Colonic mucosa (tissue), 4 donors: ENCODE data around the gene ITGA1. TPM values are rescaled to one million over a fixed set of nuclear protein-coding genes. Genes with fewer than 3 reads are reported as not detected.

ENCODE experiments used
- DNase-seq: peaks from one replicate; pipeline ENCODE4 v3.0.0-alpha.2; 2020
- H3K27ac ChIP-seq: fragments of 200-600 bp; one replicate; pipeline ENCODE4 v1.8.0; 2021
- H3K27me3 ChIP-seq: fragments of 200-600 bp; one replicate; pipeline ENCODE4 v1.8.0; 2021
- H3K36me3 ChIP-seq: fragments of 200-600 bp; one replicate; pipeline ENCODE4 v1.8.0; 2021
- H3K4me1 ChIP-seq: fragments of 200-600 bp; one replicate; pipeline ENCODE4 v1.8.0; 2021; ENCODE audit warnings: mild to moderate bottlenecking
- H3K4me3 ChIP-seq: fragments of 200-600 bp; one replicate; pipeline ENCODE4 v1.8.0; 2021
- H3K9ac ChIP-seq, 2 donors: one replicate each; pipeline ENCODE4 v1.7.0; 2013; ENCODE audit warnings: control low read depth in 2 of 2, low read depth in 2 of 2, low read length in 2 of 2
- H3K9me3 ChIP-seq: fragments of 200-600 bp; one replicate; pipeline ENCODE4 v1.8.0; 2021
- intact Hi-C: fragments of 100-400 bp; cut with DNase I; formaldehyde crosslinking; loops from one replicate; pipeline ENCODE4 v1.14.1; 2022
- total RNA-seq, 2 donors: library from RNA; stranded (reverse); fragmentation: NEBNext Ultra II Directional in 1 of 2; extraction: Animal tissue kit (Norgen Biotek cat#: 25700) in 1 of 2; gene quantifications; one replicate each; pipeline ENCODE4 v1.2.1, GENCODE V29; 2021
- TF ChIP-seq, protein P1 (sequence below): fragments of 200-600 bp; IDR thresholded peaks from one replicate; pipeline ENCODE4 v1.8.0; 2022; ENCODE audit warnings: antibody characterized with exemption, mild to moderate bottlenecking
- donor health status: healthy.
- donor health status: DM: no; HTN: no; CAD: no.
- donor health status: DM: no; HTN: no; CAD: no.

Gene ITGA1
- total RNA-seq, 2 donors from 2014 or later, result 19.2 to 52.5 TPM

DNA sequence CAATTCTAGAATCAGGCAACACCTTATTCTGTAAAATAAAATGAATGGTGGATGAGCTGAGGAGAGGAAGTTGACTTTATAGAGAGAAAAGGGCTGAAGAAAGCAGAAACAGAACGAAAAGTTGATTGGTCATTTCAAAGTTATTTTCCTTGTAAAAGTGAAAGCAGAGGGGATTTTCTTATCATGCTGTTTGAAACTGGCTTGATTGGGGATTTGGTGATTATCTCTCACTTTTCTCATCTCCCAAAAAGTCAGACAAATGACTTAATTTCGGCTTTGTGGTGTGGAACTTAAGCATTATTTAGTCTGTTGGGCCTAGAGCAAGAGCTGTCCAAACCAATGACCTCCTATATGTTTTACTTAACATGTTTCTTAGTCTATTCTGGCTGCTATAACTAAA is 141.0 kb downstream of the ITGA1 start:
- DNase-seq, result no peak
- Histone ChIP-seq H3K4me1 (no peaks in the 10 kb centered on the region), H3K9ac (no peak overlapping the region), H3K9me3 (no peaks in the 10 kb centered on the region), H3K4me3 (no peak overlapping the region), H3K27ac (no peak overlapping the region), H3K36me3 (no peaks in the 10 kb centered on the region), H3K27me3 (no peaks in the 10 kb centered on the region)
- TF ChIP-seq, protein P1, sequence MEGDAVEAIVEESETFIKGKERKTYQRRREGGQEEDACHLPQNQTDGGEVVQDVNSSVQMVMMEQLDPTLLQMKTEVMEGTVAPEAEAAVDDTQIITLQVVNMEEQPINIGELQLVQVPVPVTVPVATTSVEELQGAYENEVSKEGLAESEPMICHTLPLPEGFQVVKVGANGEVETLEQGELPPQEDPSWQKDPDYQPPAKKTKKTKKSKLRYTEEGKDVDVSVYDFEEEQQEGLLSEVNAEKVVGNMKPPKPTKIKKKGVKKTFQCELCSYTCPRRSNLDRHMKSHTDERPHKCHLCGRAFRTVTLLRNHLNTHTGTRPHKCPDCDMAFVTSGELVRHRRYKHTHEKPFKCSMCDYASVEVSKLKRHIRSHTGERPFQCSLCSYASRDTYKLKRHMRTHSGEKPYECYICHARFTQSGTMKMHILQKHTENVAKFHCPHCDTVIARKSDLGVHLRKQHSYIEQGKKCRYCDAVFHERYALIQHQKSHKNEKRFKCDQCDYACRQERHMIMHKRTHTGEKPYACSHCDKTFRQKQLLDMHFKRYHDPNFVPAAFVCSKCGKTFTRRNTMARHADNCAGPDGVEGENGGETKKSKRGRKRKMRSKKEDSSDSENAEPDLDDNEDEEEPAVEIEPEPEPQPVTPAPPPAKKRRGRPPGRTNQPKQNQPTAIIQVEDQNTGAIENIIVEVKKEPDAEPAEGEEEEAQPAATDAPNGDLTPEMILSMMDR, result no peak
- intact Hi-C loops, result no loop called here

- Histone ChIP-seq H3K27ac (no peak overlapping the region), H3K9ac (no peak overlapping the region), H3K4me3 (no peak overlapping the region), H3K36me3 (no peaks in the 10 kb centered on the region), H3K4me1 (no peaks in the 10 kb centered on the region), H3K9me3 (no peaks in the 10 kb centered on the region), H3K27me3 (no peaks in the 10 kb centered on the region)
- TF ChIP-seq, protein P1, result no peak
- no peak for DNase-seq
- intact Hi-C loops, result no loop called here
These were observed 150.5 kb downstream of the ITGA1 start for GRCh38 chr5:52938226-52938625.

- no peak for DNase-seq
- Histone ChIP-seq H3K4me3 (no peak overlapping the region), H3K9me3 (no peaks in the 10 kb centered on the region), H3K4me1 (no peaks in the 10 kb centered on the region), H3K27ac (no peak overlapping the region), H3K9ac (no peak overlapping the region), H3K27me3 (no peaks in the 10 kb centered on the region), H3K36me3 (no peaks in the 10 kb centered on the region)
- intact Hi-C loops, result no loop called here
- TF ChIP-seq, protein P1, result no peak
These were observed 155.6 kb downstream of the ITGA1 start for GRCh38 chr5:52943285-52943684.

DNA sequence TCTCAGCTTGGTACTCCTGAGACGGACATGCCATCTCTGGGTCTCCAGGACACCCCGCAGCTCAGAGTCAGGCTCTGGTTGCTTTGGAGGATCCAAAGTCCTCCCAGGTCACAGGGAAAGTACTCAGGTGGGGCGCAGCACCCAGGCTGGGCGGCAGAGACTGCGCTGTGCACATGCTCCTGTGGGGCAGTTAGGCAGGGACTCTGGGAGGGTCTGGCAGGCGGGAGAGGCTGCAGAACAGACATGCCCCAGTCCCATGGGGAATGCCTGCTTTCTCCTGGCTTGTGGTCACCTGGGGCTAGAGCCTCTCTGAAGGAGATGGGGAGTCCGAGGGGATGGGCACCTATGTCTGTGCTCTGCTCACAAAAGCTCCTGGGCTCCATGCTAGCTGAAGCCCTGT is 156.1 kb downstream of the ITGA1 start:
- DNase-seq, result no peak
- Histone ChIP-seq H3K4me1 (no peaks in the 10 kb centered on the region), H3K36me3 (no peaks in the 10 kb centered on the region), H3K27ac (no peak overlapping the region), H3K9ac (no peak overlapping the region), H3K4me3 (no peak overlapping the region), H3K27me3 (no peaks in the 10 kb centered on the region), H3K9me3 (no peaks in the 10 kb centered on the region)
- intact Hi-C loops, result no loop called here
- TF ChIP-seq, protein P1, result no peak

GRCh38 chr5:52945040-52945439 is 157.3 kb downstream of the ITGA1 start:
- TF ChIP-seq, protein P1, result no peak

GRCh38 chr5:52947208-52947607 is 159.5 kb downstream of the ITGA1 start:
- intact Hi-C loops, result no loop called here
- DNase-seq, result no peak
- no peak overlapping the region for H3K4me3 ChIP-seq
- no peaks in the 10 kb centered on the region for H3K27me3 ChIP-seq
- no peaks in the 10 kb centered on the region for H3K9me3 ChIP-seq
- H3K9ac ChIP-seq, result no peak overlapping the region
- H3K27ac ChIP-seq, result no peak overlapping the region
- TF ChIP-seq, protein P1, result no peak
- H3K4me1 ChIP-seq, result no peaks in the 10 kb centered on the region
- no peaks in the 10 kb centered on the region for H3K36me3 ChIP-seq

More at GRCh38 chr5:52945040-52945439, 157.3 kb downstream of the ITGA1 start:
- intact Hi-C loops, result no loop called here
- Histone ChIP-seq H3K4me3 (no peak overlapping the region), H3K27me3 (no peaks in the 10 kb centered on the region), H3K27ac (no peak overlapping the region), H3K9ac (no peak overlapping the region), H3K36me3 (no peaks in the 10 kb centered on the region), H3K9me3 (no peaks in the 10 kb centered on the region), H3K4me1 (no peaks in the 10 kb centered on the region)
- DNase-seq, result no peak
